SH-SY5Y (cell line): ENCODE results near the gene INAFM2.

Source experiments
- GATA2 ChIP-seq: IDR thresholded peaks from 2 replicates; pipeline ENCODE4 v1.6.1; 2011; ENCODE audit warnings: mild to moderate bottlenecking, low read depth, low read length
- GATA3 ChIP-seq: IDR thresholded peaks from 2 replicates; pipeline ENCODE4 v1.6.1; 2011; ENCODE audit warnings: low read depth, mild to moderate bottlenecking, low read length, moderate library complexity

GRCh38 chr15:40320931-40321371, 2.5 kb upstream of the INAFM2 start:
- no peak for TF ChIP-seq GATA3
- TF ChIP-seq GATA2 = no peak
